Thyroid gland (tissue), 4 donors: ENCODE results near the gene EVA1C.

ENCODE experiments used
- POLR2A ChIP-seq, 2 donors: fragments of 450-650 bp; IDR thresholded peaks; one replicate each; pipeline ENCODE4 v1.6.1; 2017; ENCODE audit warnings: antibody characterized with exemption in 2 of 2, mild to moderate bottlenecking in 2 of 2, moderate library complexity in 1 of 2
- TF ChIP-seq, protein P1 (sequence below), 6 experiments: fragments of 200-600 bp in 3 of 6; fragments of 450-650 bp in 3 of 6; sonication (generic) in 3 of 6; IDR thresholded peaks; one replicate each; pipeline ENCODE4 v1.5.1; 2016 to 2019; ENCODE audit warnings: antibody characterized with exemption in 6 of 6, mild to moderate bottlenecking in 2 of 6, inconsistent platforms in 1 of 6, moderate library complexity in 1 of 6

DNA sequence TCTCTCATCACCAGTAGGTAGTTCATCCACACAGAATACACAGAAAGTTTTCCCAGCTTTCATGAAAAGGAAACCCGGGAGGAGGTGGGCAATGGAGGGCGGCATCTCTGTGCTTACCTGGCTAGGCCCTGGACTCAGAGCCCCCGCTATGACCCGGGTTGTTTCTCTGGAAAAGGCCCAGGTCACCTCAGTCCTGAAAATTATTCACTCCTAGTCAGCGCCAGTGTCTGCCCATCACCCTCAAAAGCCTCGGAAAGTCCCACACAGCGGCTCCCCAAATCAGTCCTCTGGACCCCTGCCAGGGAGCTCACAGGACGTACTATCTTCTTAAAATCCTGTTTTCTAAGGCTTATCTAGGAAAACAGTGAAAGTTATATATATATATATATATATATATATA, 121.6 kb downstream of the EVA1C start:
- TF ChIP-seq, protein P1, sequence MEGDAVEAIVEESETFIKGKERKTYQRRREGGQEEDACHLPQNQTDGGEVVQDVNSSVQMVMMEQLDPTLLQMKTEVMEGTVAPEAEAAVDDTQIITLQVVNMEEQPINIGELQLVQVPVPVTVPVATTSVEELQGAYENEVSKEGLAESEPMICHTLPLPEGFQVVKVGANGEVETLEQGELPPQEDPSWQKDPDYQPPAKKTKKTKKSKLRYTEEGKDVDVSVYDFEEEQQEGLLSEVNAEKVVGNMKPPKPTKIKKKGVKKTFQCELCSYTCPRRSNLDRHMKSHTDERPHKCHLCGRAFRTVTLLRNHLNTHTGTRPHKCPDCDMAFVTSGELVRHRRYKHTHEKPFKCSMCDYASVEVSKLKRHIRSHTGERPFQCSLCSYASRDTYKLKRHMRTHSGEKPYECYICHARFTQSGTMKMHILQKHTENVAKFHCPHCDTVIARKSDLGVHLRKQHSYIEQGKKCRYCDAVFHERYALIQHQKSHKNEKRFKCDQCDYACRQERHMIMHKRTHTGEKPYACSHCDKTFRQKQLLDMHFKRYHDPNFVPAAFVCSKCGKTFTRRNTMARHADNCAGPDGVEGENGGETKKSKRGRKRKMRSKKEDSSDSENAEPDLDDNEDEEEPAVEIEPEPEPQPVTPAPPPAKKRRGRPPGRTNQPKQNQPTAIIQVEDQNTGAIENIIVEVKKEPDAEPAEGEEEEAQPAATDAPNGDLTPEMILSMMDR (IDR thresholded peaks at IDR 0.05) = no peak
- TF ChIP-seq POLR2A (IDR thresholded peaks at IDR 0.05) = no peak
